Measurements from ENCODE around the gene ECHDC3.

The ECHDC3 gene

DNA sequence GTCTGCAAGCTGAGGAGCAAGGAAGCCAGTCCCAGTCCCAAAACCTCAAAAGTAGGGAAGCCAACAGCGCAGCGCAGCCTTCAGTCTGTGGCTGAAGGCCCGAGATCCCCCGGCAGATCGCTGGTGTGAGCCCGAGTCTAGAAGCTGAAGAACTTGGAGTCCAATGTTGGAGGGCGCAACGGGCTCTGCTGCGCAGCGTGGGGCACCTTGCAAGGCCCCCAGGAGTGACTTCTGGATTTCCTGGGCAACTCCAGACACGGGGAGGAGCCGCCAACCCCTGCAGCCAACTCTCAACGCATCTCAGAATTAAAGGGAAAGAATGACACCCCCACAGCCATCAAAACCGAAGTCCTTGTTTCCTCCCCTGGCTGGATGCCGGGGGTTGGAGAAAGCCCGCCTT, 62.2 kb downstream of the ECHDC3 start:
- TF ChIP-seq, protein P1, sequence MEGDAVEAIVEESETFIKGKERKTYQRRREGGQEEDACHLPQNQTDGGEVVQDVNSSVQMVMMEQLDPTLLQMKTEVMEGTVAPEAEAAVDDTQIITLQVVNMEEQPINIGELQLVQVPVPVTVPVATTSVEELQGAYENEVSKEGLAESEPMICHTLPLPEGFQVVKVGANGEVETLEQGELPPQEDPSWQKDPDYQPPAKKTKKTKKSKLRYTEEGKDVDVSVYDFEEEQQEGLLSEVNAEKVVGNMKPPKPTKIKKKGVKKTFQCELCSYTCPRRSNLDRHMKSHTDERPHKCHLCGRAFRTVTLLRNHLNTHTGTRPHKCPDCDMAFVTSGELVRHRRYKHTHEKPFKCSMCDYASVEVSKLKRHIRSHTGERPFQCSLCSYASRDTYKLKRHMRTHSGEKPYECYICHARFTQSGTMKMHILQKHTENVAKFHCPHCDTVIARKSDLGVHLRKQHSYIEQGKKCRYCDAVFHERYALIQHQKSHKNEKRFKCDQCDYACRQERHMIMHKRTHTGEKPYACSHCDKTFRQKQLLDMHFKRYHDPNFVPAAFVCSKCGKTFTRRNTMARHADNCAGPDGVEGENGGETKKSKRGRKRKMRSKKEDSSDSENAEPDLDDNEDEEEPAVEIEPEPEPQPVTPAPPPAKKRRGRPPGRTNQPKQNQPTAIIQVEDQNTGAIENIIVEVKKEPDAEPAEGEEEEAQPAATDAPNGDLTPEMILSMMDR (IDR thresholded peaks at IDR 0.05) = no peak

- TF ChIP-seq, protein P1 (IDR thresholded peaks at IDR 0.05) = no peak
These were observed 63.6 kb downstream of the ECHDC3 start for GRCh38 chr10:11805792-11806191.

DNA sequence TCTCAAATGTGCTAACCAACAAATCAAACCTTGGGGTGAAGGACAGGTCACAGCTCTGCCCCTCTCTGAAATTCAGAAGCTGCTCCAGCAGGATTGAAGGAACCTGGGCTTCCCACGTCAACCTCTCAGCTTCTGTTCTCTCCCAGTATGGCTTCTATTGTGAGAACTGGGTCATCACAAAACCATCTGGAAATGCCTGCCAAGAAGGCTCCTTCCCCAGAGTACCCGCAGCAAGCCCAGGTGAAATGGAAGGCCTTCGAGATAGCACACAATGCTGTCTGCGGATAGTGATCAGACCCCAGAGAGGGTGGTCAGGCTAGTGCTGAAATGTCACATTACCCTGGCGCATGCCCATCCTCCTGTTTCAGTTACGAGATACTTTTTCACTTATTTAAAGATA, 64.5 kb downstream of the ECHDC3 start:
- TF ChIP-seq, protein P1 (IDR thresholded peaks at IDR 0.05) = no peak

DNA sequence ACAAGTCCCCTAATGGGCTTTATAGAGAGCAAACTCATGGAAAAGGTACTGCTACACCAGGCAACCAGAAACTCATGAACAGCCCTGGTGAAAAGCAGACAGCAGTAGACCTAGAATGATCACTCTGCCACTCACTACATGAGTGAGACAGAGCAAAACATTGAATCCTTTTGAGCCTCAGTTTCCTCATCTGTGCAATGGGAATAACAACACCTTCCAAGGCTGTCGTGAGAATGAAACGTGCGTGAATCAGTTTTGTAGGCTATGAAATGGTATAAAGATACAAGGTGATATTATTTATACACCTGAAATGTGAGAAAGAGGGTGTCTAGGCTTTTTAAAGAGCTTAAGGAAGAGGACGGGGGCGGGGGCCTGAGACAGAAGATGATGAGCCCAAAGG, 66.6 kb downstream of the ECHDC3 start:
- TF ChIP-seq, protein P1 (IDR thresholded peaks at IDR 0.05) = no peak

DNA sequence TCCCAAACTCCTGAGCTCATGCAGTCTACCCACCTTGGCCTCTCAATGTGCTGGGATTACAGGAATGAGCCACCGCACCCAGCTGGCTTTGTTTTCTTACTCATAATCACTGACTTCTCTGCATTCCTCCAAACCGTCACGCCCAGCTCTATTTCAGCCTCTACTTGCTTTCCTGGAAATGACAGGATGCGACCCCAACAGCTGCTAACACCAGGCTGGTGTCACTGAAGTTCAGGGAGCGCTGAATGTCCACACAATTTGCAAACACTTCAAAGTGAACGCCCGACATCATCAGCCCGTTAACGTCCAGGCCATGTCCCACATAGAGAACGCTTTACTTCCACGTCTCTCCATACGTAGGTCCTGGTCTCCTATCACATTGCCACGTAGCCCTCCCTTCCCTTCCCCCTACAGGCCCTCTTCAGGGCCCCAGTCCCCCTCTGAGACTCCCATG, 68.2 kb downstream of the ECHDC3 start:
- TF ChIP-seq, protein P1 (IDR thresholded peaks at IDR 0.05) = no peak

GRCh38 chr10:11810973-11811372, 68.8 kb downstream of the ECHDC3 start:
- TF ChIP-seq, protein P1 (IDR thresholded peaks at IDR 0.05) = no peak

DNA sequence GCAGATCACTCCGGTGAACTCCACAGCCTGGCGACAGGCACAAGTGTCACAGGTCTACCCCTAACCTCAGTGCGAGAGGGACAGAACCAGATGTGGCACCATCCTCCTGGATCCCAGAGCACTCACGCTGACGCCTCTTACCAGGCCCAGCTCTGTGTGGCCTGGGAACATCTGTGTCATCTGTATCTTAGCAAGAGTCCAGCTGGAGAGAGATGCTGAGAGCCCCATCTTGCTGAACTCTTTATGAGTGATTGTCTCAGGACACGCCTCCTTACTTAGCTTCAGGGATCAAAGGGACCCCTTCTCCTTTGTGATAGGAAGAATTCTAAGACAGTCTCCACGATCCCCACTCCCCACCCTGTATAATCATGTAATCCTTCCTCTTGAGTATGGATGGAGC, 71.0 kb downstream of the ECHDC3 start:
- TF ChIP-seq, protein P1 (IDR thresholded peaks at IDR 0.05) = no peak
